Measurements from ENCODE around the gene ASIP. TPM values are rescaled to one million over a fixed set of nuclear protein-coding genes. Genes with fewer than 3 reads are reported as not detected.
A peak's percentile ranks its signal among the peaks of the same experiment; 100 is the strongest.

The ASIP gene
- total RNA-seq, 1 donor from 2014 or later = not detected

DNA sequence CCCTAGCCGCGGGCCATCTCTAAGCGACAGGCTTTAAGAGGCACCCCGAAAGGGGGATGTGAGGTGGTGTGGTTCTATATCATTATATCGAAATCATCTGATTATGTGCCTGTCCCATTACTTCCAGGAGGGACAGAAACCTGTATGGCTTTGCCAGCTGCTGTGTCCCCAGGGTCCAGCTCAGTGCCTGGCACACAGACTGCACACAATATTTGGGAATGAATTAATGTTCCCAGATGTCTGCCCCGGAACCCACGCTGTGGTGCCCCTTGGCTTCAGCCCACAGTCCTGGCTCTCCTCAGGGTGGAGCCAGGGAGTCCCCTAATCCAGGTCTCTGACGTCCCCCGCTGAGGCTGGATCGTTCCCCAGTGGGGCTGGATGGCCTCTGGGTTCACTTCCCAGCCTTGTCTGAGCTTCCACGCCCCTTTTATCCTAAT is 70.8 kb downstream of the ASIP start:
- peaks cover 19% of the 10 kb centered on the region for H3K27me3 Mint-ChIP-seq
- intact Hi-C loops (cut with micrococcal nuclease) = loop anchor here (1.0 to 5.0 kb wide), 7 partner anchors 9 to 457 kb away; partner anchors contain the start of gene AHCY
- no peak overlapping the region for H3K4me3 Mint-ChIP-seq
- CTCF ChIA-PET = interaction anchor here (0.6 to 4.1 kb wide), 50 partner anchors 10 to 460 kb away, joined by 3 to 95 read pairs (median 5); partner anchors contain the start of genes AHCY, DYNLRB1, ITCH and MAP1LC3A
- no peak overlapping the region for H3K27ac Mint-ChIP-seq
- no peak for ATAC-seq (ENCODE audit: low read depth)
- no peak for DNase-seq
- POLR2A ChIA-PET = interaction anchor here (0.6 to 1.9 kb wide), 7 partner anchors 51 to 458 kb away, joined by 3 to 8 read pairs (median 4); partner anchors contain the start of genes DYNLRB1 and ITCH
- TF ChIP-seq, protein P1, sequence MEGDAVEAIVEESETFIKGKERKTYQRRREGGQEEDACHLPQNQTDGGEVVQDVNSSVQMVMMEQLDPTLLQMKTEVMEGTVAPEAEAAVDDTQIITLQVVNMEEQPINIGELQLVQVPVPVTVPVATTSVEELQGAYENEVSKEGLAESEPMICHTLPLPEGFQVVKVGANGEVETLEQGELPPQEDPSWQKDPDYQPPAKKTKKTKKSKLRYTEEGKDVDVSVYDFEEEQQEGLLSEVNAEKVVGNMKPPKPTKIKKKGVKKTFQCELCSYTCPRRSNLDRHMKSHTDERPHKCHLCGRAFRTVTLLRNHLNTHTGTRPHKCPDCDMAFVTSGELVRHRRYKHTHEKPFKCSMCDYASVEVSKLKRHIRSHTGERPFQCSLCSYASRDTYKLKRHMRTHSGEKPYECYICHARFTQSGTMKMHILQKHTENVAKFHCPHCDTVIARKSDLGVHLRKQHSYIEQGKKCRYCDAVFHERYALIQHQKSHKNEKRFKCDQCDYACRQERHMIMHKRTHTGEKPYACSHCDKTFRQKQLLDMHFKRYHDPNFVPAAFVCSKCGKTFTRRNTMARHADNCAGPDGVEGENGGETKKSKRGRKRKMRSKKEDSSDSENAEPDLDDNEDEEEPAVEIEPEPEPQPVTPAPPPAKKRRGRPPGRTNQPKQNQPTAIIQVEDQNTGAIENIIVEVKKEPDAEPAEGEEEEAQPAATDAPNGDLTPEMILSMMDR (IDR thresholded peaks at IDR 0.05) = no peak
- peaks cover 7% of the 10 kb centered on the region for H3K4me1 Mint-ChIP-seq
- no peaks in the 10 kb centered on the region for H3K36me3 Mint-ChIP-seq (ENCODE audit: low read depth)
- H3K9me3 Mint-ChIP-seq = no peaks in the 10 kb centered on the region

DNA sequence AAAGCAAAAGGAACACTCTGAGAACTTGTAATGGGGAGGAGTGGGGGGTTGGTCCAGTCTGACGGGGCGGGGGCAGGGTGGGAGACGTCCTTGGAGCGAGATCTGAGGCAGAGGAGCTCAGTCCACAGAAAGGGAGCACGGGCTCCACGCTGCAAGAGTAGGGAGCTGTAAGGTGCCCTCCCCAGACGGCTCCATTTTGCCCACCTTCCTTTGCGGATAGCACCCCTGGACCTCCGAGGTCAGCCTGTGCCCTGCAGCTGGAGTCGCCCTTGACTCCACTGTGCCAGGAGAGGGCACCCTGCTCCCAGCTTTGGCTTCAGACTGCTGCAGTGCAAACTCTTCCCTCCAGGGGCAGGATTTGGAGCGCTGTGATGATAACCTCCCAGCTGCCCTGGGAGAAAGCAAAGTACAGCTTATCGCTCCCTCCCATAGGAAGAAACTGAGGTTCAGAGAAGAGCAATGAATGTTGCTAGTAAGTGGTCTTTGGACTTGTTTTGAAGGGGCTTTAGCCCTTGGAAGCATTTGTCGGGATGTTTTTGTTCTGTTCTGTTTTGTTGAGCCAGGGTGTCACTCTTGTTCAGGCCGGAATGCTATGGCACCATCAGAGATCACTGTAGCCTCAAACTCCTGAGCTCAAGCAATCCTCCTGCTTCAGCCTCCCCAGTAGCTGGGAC is 71.5 kb downstream of the ASIP start:
- no peak overlapping the region for H3K4me3 Mint-ChIP-seq
- TF ChIP-seq, protein P1 (IDR thresholded peaks at IDR 0.05) = peak; percentile 90
- intact Hi-C loops (cut with micrococcal nuclease) = loop anchor here (1.0 to 5.0 kb wide), 7 partner anchors 9 to 457 kb away; partner anchors contain the start of gene AHCY
- peaks cover 7% of the 10 kb centered on the region for H3K4me1 Mint-ChIP-seq
- DNase-seq (peak; percentile 74), ATAC-seq (ENCODE audit: low read depth) (peak; percentile 100)
- H3K27ac Mint-ChIP-seq = no peak overlapping the region
- POLR2A ChIA-PET = interaction anchor here (0.6 to 1.9 kb wide), 8 partner anchors 51 to 457 kb away, joined by 3 to 8 read pairs (median 4); partner anchors contain the start of genes DYNLRB1 and ITCH
- CTCF ChIA-PET = interaction anchor here (0.6 to 4.1 kb wide), 60 partner anchors 9 to 512 kb away, joined by 3 to 95 read pairs (median 4); partner anchors contain the start of genes AHCY, DYNLRB1, ITCH and MAP1LC3A
- no peaks in the 10 kb centered on the region for H3K9me3 Mint-ChIP-seq
- peaks cover 19% of the 10 kb centered on the region for H3K27me3 Mint-ChIP-seq
- no peaks in the 10 kb centered on the region for H3K36me3 Mint-ChIP-seq (ENCODE audit: low read depth)

DNA sequence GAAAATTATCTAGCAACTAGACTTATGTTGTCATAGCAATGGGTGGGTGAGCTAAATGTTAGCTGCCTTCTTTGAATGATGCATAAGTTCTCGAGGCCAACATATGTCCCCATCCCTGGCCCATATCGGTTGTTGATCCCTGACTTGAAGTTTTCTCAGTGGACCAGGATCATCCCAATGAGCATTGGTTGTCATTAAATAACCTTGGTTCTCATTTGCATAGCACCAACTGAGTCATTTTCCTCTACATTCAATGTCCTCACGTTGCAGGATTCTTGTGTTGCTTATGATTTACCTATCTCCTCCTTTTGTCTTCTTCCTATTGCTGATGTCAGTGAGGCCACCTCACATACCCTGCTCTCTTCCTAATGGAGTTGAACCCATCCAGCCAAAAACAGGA is 74.0 kb downstream of the ASIP start:
- DNase-seq = no peak
- TF ChIP-seq, protein P1 (IDR thresholded peaks at IDR 0.05) = no peak
- H3K27ac Mint-ChIP-seq = no peak overlapping the region
- peaks cover 16% of the 10 kb centered on the region for H3K27me3 Mint-ChIP-seq
- no peak overlapping the region for H3K4me3 Mint-ChIP-seq
- peaks cover 7% of the 10 kb centered on the region for H3K4me1 Mint-ChIP-seq
- ChIA-PET CTCF (interaction anchor here (4.1 kb wide), 1 partner anchor 453 kb away, joined by 95 read pairs; no protein-coding TSS in a partner anchor), POLR2A (no interaction called here)
- intact Hi-C loops (cut with micrococcal nuclease) = no loop called here
- no peak for ATAC-seq (ENCODE audit: low read depth)
- no peaks in the 10 kb centered on the region for H3K9me3 Mint-ChIP-seq
- no peaks in the 10 kb centered on the region for H3K36me3 Mint-ChIP-seq (ENCODE audit: low read depth)

DNA sequence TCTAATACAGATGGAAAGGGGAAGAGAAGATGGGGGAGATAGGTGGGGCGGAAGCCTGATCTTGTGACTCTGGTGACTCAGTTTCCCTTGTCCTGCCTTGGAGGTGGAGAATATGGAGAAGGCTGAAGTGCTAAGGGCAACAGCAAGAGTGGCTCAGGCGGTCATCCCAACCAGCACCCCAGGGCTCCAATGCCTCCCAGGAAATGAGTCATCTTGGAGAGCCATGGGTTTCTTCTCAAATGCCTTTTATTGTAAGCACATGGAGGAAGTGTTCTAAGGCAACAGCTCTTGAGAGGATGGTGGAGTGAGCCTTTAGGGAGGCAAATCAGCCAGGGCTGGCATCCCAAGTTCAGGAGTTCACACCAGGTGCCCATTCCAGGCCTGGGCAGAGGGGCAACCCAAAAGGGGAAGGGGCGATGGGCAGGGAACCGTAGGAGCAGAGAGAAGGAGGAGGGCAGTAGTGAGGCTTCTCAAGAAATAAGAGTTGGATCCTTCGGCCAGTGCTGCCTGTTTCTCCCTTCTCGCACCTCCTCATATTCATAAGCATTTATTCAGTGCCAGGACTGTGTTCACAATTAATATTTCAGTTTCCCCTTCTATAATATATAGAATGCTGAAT is 75.1 kb downstream of the ASIP start:
- no peaks in the 10 kb centered on the region for H3K9me3 Mint-ChIP-seq
- H3K36me3 Mint-ChIP-seq (ENCODE audit: low read depth) = no peaks in the 10 kb centered on the region
- H3K4me3 Mint-ChIP-seq = no peak overlapping the region
- DNase-seq = no peak
- no peak for ATAC-seq (ENCODE audit: low read depth)
- TF ChIP-seq, protein P1 (IDR thresholded peaks at IDR 0.05) = no peak
- ChIA-PET POLR2A (interaction anchor here (0.6 kb wide), 1 partner anchor 89 kb away, joined by 11 read pairs; no protein-coding TSS in a partner anchor), CTCF (no interaction called here)
- H3K27me3 Mint-ChIP-seq = peaks cover 11% of the 10 kb centered on the region
- no peak overlapping the region for H3K27ac Mint-ChIP-seq
- intact Hi-C loops (cut with micrococcal nuclease) = no loop called here
- H3K4me1 Mint-ChIP-seq = peaks cover 7% of the 10 kb centered on the region

Other genes with a start within 250 kb of the ASIP start
- 116 and 117 TPM in 2 replicates for gene RALY, start 247.5 kb upstream of the ASIP start, total RNA-seq
- 58.3 and 62.2 TPM in 2 replicates for gene EIF2S2, start 129.2 kb upstream of the ASIP start, total RNA-seq
- gene AHCY, start 61.9 kb downstream of the ASIP start, total RNA-seq = 77.9 and 83.5 TPM in 2 replicates
- gene ITCH, start 121.8 kb downstream of the ASIP start, total RNA-seq = 62.6 and 66.3 TPM in 2 replicates